Measurements from ENCODE around the gene C17orf100. TPM values are rescaled to one million over a fixed set of nuclear protein-coding genes. Genes with fewer than 3 reads are reported as not detected.

Gene C17orf100
- total and polyA plus RNA-seq, 2 of the 13 experiments (the other 11 are each of a cell fraction or from before 2014, with no cell fraction given) = 3.6 to 8.7 TPM

DNA sequence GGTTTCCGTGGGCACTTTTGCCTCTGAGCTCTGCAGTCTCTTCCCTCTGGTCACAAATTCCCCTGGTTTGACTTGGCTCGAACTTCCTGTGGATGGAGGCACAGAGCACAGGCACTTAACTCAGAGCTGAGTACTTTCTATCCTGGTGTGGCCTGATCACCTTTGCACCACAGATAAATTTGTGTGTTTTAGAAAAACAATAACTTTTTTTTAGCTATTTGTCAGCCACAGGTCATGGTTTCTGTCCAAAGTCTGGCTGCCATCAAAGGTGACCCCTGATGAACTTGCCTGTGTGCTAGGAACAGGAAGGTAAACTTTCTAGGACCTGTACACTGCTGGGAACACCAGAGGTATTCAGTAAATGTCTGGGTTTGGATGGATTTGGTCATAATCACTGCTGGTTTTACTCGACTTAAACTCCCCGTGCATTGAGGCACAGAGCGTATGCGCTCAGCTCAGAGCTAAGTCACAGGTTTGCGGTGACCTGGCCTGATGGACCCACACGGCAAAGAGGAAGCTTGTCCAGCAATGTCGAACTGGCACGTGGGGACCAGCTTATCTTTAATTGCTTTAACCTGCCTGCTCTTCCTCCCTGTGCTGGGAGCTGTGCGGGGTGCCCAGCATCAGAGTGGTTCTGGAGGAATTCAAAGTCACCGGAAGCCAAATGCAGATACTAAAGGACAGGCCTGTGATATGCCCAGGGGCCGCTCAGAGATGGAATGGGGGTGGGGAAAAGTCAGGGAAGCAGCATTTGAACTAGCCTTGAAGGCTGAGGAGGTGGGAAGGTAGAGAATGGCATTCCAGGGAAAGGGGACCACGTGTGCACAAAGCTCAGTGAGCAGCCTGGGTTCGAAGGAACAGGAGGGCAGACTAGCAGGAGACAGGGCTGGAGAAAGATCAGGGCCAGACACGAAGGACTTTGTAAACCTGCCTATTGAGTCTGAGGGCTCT is 48.7 kb downstream of the C17orf100 start (continued):
- TF ChIP-seq ZNF850 (CRISPR knock-in tag; conservative IDR thresholded peaks at IDR 0.05) (no peak), ATF1 (CRISPR knock-in tag; IDR thresholded peaks at IDR 0.05) (peak; percentile 79), ZNF282 (IDR thresholded peaks at IDR 0.05; ENCODE audit: partially characterized antibody) (no peak), ZNF543 (CRISPR knock-in tag; IDR thresholded peaks at IDR 0.05) (peak; percentile 95), ARNT (IDR thresholded peaks at IDR 0.05) (no peak), NCOA2 (CRISPR knock-in tag; IDR thresholded peaks at IDR 0.05) (peak; percentile 99), ZNF660 (CRISPR knock-in tag; IDR thresholded peaks at IDR 0.05; ENCODE audit: borderline replicate concordance, low read depth) (no peak), MIER2 (CRISPR knock-in tag; IDR thresholded peaks at IDR 0.05) (no peak), GFI1 (CRISPR knock-in tag; IDR thresholded peaks at IDR 0.05; ENCODE audit: borderline replicate concordance) (peak; percentile 89), ARID2 (CRISPR knock-in tag; IDR thresholded peaks at IDR 0.05; ENCODE audit: borderline replicate concordance) (peak; percentile 56; the same call in 1 of the 2 replicates), SP2 (CRISPR knock-in tag; IDR thresholded peaks at IDR 0.05) (no peak), ZNF747 (CRISPR knock-in tag; IDR thresholded peaks at IDR 0.05; ENCODE audit: borderline replicate concordance) (peak; percentile 94), ZNF570 (CRISPR knock-in tag; IDR thresholded peaks at IDR 0.05; ENCODE audit: borderline replicate concordance) (0 out of 2 replicates have a peak, but pooled peaks have one; percentile 44), ZNF12 (CRISPR knock-in tag; IDR thresholded peaks at IDR 0.05) (no peak), SIX4 (CRISPR knock-in tag; IDR thresholded peaks at IDR 0.05) (peak; percentile 81), ZBTB38 (CRISPR knock-in tag; IDR thresholded peaks at IDR 0.05) (0 out of 2 replicates have a peak, but pooled peaks have one; percentile 51), RFX5 (IDR thresholded peaks at IDR 0.05; ENCODE audit: low read depth, low read length) (no peak), ETV6 (CRISPR knock-in tag; conservative IDR thresholded peaks at IDR 0.05) (peak; percentile 24; the same call in 1 of the 2 replicates), ZNF772 (CRISPR knock-in tag; IDR thresholded peaks at IDR 0.05) (peak; percentile 77), ZNF713 (CRISPR knock-in tag; IDR thresholded peaks at IDR 0.05) (no peak)
- TF ChIP-seq, protein P1, sequence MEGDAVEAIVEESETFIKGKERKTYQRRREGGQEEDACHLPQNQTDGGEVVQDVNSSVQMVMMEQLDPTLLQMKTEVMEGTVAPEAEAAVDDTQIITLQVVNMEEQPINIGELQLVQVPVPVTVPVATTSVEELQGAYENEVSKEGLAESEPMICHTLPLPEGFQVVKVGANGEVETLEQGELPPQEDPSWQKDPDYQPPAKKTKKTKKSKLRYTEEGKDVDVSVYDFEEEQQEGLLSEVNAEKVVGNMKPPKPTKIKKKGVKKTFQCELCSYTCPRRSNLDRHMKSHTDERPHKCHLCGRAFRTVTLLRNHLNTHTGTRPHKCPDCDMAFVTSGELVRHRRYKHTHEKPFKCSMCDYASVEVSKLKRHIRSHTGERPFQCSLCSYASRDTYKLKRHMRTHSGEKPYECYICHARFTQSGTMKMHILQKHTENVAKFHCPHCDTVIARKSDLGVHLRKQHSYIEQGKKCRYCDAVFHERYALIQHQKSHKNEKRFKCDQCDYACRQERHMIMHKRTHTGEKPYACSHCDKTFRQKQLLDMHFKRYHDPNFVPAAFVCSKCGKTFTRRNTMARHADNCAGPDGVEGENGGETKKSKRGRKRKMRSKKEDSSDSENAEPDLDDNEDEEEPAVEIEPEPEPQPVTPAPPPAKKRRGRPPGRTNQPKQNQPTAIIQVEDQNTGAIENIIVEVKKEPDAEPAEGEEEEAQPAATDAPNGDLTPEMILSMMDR (CRISPR knock-in tag; IDR thresholded peaks at IDR 0.05) = peak; percentile 15; the same call in 1 of the 2 replicates
- TF ChIP-seq, protein P2, sequence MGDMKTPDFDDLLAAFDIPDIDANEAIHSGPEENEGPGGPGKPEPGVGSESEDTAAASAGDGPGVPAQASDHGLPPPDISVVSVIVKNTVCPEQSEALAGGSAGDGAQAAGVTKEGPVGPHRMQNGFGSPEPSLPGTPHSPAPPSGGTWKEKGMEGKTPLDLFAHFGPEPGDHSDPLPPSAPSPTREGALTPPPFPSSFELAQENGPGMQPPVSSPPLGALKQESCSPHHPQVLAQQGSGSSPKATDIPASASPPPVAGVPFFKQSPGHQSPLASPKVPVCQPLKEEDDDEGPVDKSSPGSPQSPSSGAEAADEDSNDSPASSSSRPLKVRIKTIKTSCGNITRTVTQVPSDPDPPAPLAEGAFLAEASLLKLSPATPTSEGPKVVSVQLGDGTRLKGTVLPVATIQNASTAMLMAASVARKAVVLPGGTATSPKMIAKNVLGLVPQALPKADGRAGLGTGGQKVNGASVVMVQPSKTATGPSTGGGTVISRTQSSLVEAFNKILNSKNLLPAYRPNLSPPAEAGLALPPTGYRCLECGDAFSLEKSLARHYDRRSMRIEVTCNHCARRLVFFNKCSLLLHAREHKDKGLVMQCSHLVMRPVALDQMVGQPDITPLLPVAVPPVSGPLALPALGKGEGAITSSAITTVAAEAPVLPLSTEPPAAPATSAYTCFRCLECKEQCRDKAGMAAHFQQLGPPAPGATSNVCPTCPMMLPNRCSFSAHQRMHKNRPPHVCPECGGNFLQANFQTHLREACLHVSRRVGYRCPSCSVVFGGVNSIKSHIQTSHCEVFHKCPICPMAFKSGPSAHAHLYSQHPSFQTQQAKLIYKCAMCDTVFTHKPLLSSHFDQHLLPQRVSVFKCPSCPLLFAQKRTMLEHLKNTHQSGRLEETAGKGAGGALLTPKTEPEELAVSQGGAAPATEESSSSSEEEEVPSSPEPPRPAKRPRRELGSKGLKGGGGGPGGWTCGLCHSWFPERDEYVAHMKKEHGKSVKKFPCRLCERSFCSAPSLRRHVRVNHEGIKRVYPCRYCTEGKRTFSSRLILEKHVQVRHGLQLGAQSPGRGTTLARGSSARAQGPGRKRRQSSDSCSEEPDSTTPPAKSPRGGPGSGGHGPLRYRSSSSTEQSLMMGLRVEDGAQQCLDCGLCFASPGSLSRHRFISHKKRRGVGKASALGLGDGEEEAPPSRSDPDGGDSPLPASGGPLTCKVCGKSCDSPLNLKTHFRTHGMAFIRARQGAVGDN (CRISPR knock-in tag; IDR thresholded peaks at IDR 0.05) = peak; percentile 87
- TF ChIP-seq, protein P3, sequence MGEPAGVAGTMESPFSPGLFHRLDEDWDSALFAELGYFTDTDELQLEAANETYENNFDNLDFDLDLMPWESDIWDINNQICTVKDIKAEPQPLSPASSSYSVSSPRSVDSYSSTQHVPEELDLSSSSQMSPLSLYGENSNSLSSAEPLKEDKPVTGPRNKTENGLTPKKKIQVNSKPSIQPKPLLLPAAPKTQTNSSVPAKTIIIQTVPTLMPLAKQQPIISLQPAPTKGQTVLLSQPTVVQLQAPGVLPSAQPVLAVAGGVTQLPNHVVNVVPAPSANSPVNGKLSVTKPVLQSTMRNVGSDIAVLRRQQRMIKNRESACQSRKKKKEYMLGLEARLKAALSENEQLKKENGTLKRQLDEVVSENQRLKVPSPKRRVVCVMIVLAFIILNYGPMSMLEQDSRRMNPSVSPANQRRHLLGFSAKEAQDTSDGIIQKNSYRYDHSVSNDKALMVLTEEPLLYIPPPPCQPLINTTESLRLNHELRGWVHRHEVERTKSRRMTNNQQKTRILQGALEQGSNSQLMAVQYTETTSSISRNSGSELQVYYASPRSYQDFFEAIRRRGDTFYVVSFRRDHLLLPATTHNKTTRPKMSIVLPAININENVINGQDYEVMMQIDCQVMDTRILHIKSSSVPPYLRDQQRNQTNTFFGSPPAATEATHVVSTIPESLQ (CRISPR knock-in tag; conservative IDR thresholded peaks at IDR 0.05) = no peak; the same call in 1 of the 2 replicates
